Breast epithelium (tissue), 3 donors: ENCODE measurements around the gene MRPL21.

Source experiments
- CTCF ChIP-seq, 3 donors: fragments of 450-650 bp; IDR thresholded peaks; one replicate each; pipeline ENCODE4 v1.5.1; 2016 to 2017; ENCODE audit warnings: antibody characterized with exemption in 3 of 3, mild to moderate bottlenecking in 3 of 3, moderate library complexity in 3 of 3
- POLR2A ChIP-seq: fragments of 450-650 bp; IDR thresholded peaks from one replicate; pipeline ENCODE4 v1.6.1; 2016; ENCODE audit warnings: antibody characterized with exemption, mild to moderate bottlenecking, moderate library complexity

GRCh38 chr11:68946416-68947090 lies 42.9 kb upstream of the MRPL21 start:
- TF ChIP-seq POLR2A (no peak), CTCF (IDR thresholded peaks at IDR 0.05) (no peak)
